ENCODE measurements around the gene SPATA7.

Gene SPATA7

GRCh38 chr14:88473791-88474190 is 88.3 kb downstream of the SPATA7 start:
- H3K4me1 ChIP-seq (ENCODE audit: low read length) = no peaks in the 10 kb centered on the region
- no peak overlapping the region for H2AFZ ChIP-seq (ENCODE audit: low read depth, low read length)
- no peaks in the 10 kb centered on the region for H4K20me1 ChIP-seq (ENCODE audit: insufficient read depth, low read length)
- H3K4me3 ChIP-seq (ENCODE audit: low read length) = no peak overlapping the region
- H3K27me3 ChIP-seq (ENCODE audit: low read depth, low read length) = no peaks in the 10 kb centered on the region
- H3K9me3 ChIP-seq (ENCODE audit: insufficient read depth, low read length) = no peaks in the 10 kb centered on the region
- no peak overlapping the region for H3K27ac ChIP-seq (ENCODE audit: low read length)
- no peaks in the 10 kb centered on the region for H3K36me3 ChIP-seq (replicated peaks; ENCODE audit: low read depth, low read length)
- H3K4me2 ChIP-seq (ENCODE audit: low read length) = no peak overlapping the region
- TF ChIP-seq EZH2phosphoT487 (IDR thresholded peaks at IDR 0.05; ENCODE audit: low read depth) = no peak
- no peak for TF ChIP-seq CTCF (IDR thresholded peaks at IDR 0.05; ENCODE audit: low read depth, low read length)
- no peak overlapping the region for H3K9ac ChIP-seq (ENCODE audit: low read length)
- H3K79me2 ChIP-seq (ENCODE audit: low read length) = no peaks in the 10 kb centered on the region

DNA sequence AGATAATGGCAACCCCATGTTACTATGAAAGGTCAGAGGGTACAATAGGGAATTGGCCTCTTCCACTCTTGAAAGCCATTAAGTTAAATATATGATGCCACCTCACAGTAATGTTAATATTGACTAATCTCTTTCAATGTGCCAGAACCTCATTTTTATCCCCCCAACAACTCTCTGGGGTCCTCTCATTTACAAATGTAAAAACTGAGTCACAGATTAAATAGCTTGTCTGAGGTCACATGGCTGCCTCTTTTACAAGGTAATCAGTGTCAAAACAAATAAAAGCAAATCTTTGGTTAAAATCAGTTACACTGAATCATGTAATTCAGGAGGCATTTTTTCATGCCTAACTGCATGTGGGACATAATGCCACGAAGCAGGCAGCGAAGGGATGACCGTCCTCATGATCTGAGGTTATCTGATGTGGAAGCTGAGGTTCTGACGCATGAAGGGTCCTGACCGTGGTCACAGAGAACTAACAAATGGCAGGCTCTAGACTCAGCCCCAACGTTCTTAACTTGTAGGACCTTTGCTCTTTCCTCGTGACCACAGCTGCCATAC is 90.8 kb downstream of the SPATA7 start:
- Histone ChIP-seq H2AFZ (ENCODE audit: low read depth, low read length) (no peak overlapping the region), H3K4me2 (ENCODE audit: low read length) (no peak overlapping the region), H3K79me2 (ENCODE audit: low read length) (no peaks in the 10 kb centered on the region), H3K4me3 (ENCODE audit: low read length) (no peak overlapping the region), H4K20me1 (ENCODE audit: insufficient read depth, low read length) (no peaks in the 10 kb centered on the region), H3K9me3 (ENCODE audit: insufficient read depth, low read length) (no peaks in the 10 kb centered on the region), H3K9ac (ENCODE audit: low read length) (no peak overlapping the region), H3K27me3 (ENCODE audit: low read depth, low read length) (no peaks in the 10 kb centered on the region), H3K36me3 (replicated peaks; ENCODE audit: low read depth, low read length) (no peaks in the 10 kb centered on the region), H3K4me1 (ENCODE audit: low read length) (no peaks in the 10 kb centered on the region), H3K27ac (ENCODE audit: low read length) (no peak overlapping the region)
- TF ChIP-seq CTCF (IDR thresholded peaks at IDR 0.05; ENCODE audit: low read depth, low read length) (no peak), EZH2phosphoT487 (IDR thresholded peaks at IDR 0.05; ENCODE audit: low read depth) (no peak)

GRCh38 chr14:88476825-88477224 is 91.4 kb downstream of the SPATA7 start:
- Histone ChIP-seq H3K36me3 (replicated peaks; ENCODE audit: low read depth, low read length) (no peaks in the 10 kb centered on the region), H3K9me3 (ENCODE audit: insufficient read depth, low read length) (no peaks in the 10 kb centered on the region), H3K27me3 (ENCODE audit: low read depth, low read length) (no peaks in the 10 kb centered on the region), H3K4me1 (ENCODE audit: low read length) (no peaks in the 10 kb centered on the region), H3K4me3 (ENCODE audit: low read length) (no peak overlapping the region), H3K9ac (ENCODE audit: low read length) (no peak overlapping the region), H3K27ac (ENCODE audit: low read length) (no peak overlapping the region), H3K4me2 (ENCODE audit: low read length) (no peak overlapping the region), H4K20me1 (ENCODE audit: insufficient read depth, low read length) (no peaks in the 10 kb centered on the region), H3K79me2 (ENCODE audit: low read length) (no peaks in the 10 kb centered on the region), H2AFZ (ENCODE audit: low read depth, low read length) (no peak overlapping the region)
- no peak for TF ChIP-seq CTCF (IDR thresholded peaks at IDR 0.05; ENCODE audit: low read depth, low read length)
- TF ChIP-seq EZH2phosphoT487 (IDR thresholded peaks at IDR 0.05; ENCODE audit: low read depth) = no peak

DNA sequence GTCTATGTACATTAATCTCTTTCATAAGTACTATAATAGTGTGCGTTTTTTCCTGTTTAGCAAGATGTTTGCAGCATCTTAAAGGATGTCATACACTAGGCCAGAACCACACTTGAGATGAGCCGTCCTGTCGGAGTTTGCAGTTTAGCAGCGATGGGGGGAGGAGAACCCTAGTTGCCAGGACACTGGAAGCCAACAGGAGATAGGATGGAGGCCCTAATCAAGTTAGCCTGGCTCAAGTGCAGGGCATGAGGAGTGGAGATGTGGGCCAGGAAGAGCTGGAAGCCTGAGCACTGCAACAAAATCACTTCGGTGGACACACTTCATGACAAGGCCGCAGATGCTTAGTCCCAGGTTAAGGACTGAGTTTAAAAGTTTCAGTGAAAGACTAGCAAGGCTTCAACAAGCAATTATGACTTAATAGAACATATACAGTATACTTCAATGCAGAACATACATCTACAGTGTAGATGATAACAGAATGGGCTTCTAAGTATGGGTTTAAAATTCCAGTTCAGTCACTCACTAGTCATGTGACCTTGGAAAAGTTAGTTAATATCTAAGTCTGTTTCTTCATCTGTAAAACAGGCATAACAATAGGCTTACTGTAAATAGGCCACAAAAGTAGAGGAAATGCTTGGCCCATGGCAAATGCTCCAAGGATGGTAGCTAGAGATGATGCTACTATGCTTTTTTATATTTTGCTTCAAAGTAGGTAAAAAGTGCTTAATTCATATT is 92.2 kb downstream of the SPATA7 start:
- Histone ChIP-seq H3K4me2 (ENCODE audit: low read length) (no peak overlapping the region), H3K9me3 (ENCODE audit: insufficient read depth, low read length) (no peaks in the 10 kb centered on the region), H3K27ac (ENCODE audit: low read length) (no peak overlapping the region), H3K36me3 (replicated peaks; ENCODE audit: low read depth, low read length) (no peaks in the 10 kb centered on the region), H3K79me2 (ENCODE audit: low read length) (no peaks in the 10 kb centered on the region), H2AFZ (ENCODE audit: low read depth, low read length) (no peak overlapping the region), H3K4me3 (ENCODE audit: low read length) (no peak overlapping the region), H3K9ac (ENCODE audit: low read length) (no peak overlapping the region), H3K27me3 (ENCODE audit: low read depth, low read length) (no peaks in the 10 kb centered on the region), H3K4me1 (ENCODE audit: low read length) (no peaks in the 10 kb centered on the region), H4K20me1 (ENCODE audit: insufficient read depth, low read length) (no peaks in the 10 kb centered on the region)
- no peak for TF ChIP-seq EZH2phosphoT487 (IDR thresholded peaks at IDR 0.05; ENCODE audit: low read depth)
- TF ChIP-seq CTCF (IDR thresholded peaks at IDR 0.05; ENCODE audit: low read depth, low read length) = no peak
